ENCODE data around the gene EVC2. TPM values are rescaled to one million over a fixed set of nuclear protein-coding genes. Genes with fewer than 3 reads are reported as not detected.

Gene EVC2
- total and polyA plus RNA-seq, 2 of the 4 experiments (the other 2 are of a cell fraction), result 2.7 to 5.9 TPM

DNA sequence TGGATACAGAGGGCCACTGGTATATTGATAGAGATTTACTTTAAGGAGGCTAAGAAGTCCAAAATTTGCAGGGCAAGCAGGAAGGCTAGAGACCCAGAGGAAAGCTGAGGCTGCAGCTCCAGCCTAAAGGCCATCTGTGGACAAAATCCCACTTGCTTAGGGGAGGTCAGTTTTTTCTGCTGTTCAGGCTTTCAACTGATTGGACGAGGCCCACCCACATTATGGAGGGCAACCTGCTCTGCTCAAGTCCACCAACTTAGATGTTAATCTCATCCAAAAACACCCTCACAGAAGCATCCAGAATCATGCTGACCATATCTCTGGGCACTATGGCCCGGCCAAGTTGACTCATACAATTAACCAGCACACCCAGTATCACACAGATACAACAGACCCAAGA, 176.3 kb downstream of the EVC2 start:
- intact Hi-C loops (cut with micrococcal nuclease), result no loop called here
- CTCF ChIA-PET, result no interaction called here
- peaks cover 1% of the 10 kb centered on the region; the same call in 1 of the 2 replicates for H3K4me1 ChIP-seq (ENCODE audit: control insufficient read depth, insufficient read depth, low read length)
- H3K23ac ChIP-seq (ENCODE audit: low read depth, low read length), result no peak overlapping the region
- TF ChIP-seq MAZ (IDR thresholded peaks at IDR 0.05; ENCODE audit: borderline replicate concordance, low read depth, low read length) (no peak), RFX5 (IDR thresholded peaks at IDR 0.05; ENCODE audit: low read depth, low read length) (no peak), RAD21 (IDR thresholded peaks at IDR 0.05; ENCODE audit: low read length) (no peak), USF2 (IDR thresholded peaks at IDR 0.05; ENCODE audit: low read depth, low read length) (no peak), CHD1 (IDR thresholded peaks at IDR 0.05; ENCODE audit: low read depth, low read length) (no peak), CTCF (conservative IDR thresholded peaks at IDR 0.05; ENCODE audit: low read depth, low read length) (no peak), MAFK (IDR thresholded peaks at IDR 0.05; ENCODE audit: low read depth, low read length) (no peak), MXI1 (IDR thresholded peaks at IDR 0.05; ENCODE audit: borderline replicate concordance, low read depth, low read length) (no peak), NFE2L2 (IDR thresholded peaks at IDR 0.05; ENCODE audit: low read depth, low read length) (no peak), POLR2A (IDR thresholded peaks at IDR 0.05; ENCODE audit: low read depth, low read length) (no peak), BHLHE40 (IDR thresholded peaks at IDR 0.05; ENCODE audit: low read depth, low read length) (no peak), CEBPB (IDR thresholded peaks at IDR 0.05; ENCODE audit: low read depth, low read length) (no peak), FOS (IDR thresholded peaks at IDR 0.05; ENCODE audit: low read depth, low read length) (no peak), RCOR1 (IDR thresholded peaks at IDR 0.05; ENCODE audit: insufficient replicate concordance, low read length) (no peak)
- no peaks in the 10 kb centered on the region for H3K27me3 ChIP-seq (ENCODE audit: control insufficient read depth, insufficient read depth, low read length)
- no peak overlapping the region for H3K56ac ChIP-seq (ENCODE audit: extremely low read depth, insufficient read depth, low read length)
- no peak overlapping the region for H2BK15ac ChIP-seq (ENCODE audit: low read depth, low read length)
- no peaks in the 10 kb centered on the region for H3K9me3 ChIP-seq (ENCODE audit: control insufficient read depth, insufficient read depth, low read length)
- no peak overlapping the region for H2AK5ac ChIP-seq (ENCODE audit: low read depth, low read length)
- H3K9me1 ChIP-seq (ENCODE audit: insufficient read depth, low read length), result peaks cover 5% of the 10 kb centered on the region; the same call in 1 of the 2 replicates
- DNase-seq (no peak), ATAC-seq (ENCODE audit: low read depth) (no peak)
- no peak overlapping the region for H3K4me3 ChIP-seq (ENCODE audit: insufficient read depth, low read depth, low read length)
- dilution Hi-C loops (cut with HindIII; ENCODE audit: low sequenced_read_pairs, unreplicated experiment), result no loop called here
- no peak overlapping the region for H2BK20ac ChIP-seq (ENCODE audit: low read depth, low read length)
- H2AK9ac ChIP-seq (replicated peaks; ENCODE audit: low read depth, low read length, poor library complexity), result no peak overlapping the region
- H3K36me3 ChIP-seq (ENCODE audit: control insufficient read depth, insufficient read depth, low read length), result peaks cover 13% of the 10 kb centered on the region; the same call in 1 of the 2 replicates
- no peak overlapping the region for H3K14ac ChIP-seq (replicated peaks; ENCODE audit: low read depth, low read length)
- no peak overlapping the region for H3K27ac ChIP-seq (ENCODE audit: insufficient read depth, low read length)
- H2AFZ ChIP-seq (replicated peaks; ENCODE audit: low read length, poor library complexity), result no peak overlapping the region
- 80% methylated on average over 1 of the region's 2 CpGs; no CpG with 5 or more reads in 1 of the 2 experiments for WGBS, 2 experiments (ENCODE audit: extremely low coverage in 2 of 2, insufficient read length in 1 of 2)
- no peak overlapping the region for H3K9ac ChIP-seq (ENCODE audit: low read depth, low read length)
- no TSS peak for BruUV-seq (replicated peaks)
- no peak overlapping the region for H3K18ac ChIP-seq (ENCODE audit: low read depth, low read length)
- H2BK120ac ChIP-seq (ENCODE audit: low read depth, low read length), result no peak overlapping the region
- H3K4ac ChIP-seq (ENCODE audit: low read depth, low read length), result no peak overlapping the region
- H3K4me2 ChIP-seq (ENCODE audit: low read depth, low read length), result no peak overlapping the region
- H4K20me1 ChIP-seq (ENCODE audit: insufficient read depth, low read length), result no peaks in the 10 kb centered on the region
- no peak overlapping the region for H4K5ac ChIP-seq (ENCODE audit: low read depth, low read length)
- no peak overlapping the region for H2BK5ac ChIP-seq (ENCODE audit: low read depth, low read length, poor library complexity, severe bottlenecking)
- no peaks in the 10 kb centered on the region for H3K79me1 ChIP-seq (ENCODE audit: low read depth in 1 of 2, low read length in 2 of 2)
- POLR2A ChIA-PET (ENCODE audit: unreplicated experiment), result no interaction called here
- in situ Hi-C loops (cut with MboI; ENCODE audit: low sequenced_read_pairs), result no loop called here
- no peak overlapping the region for H4K8ac ChIP-seq (ENCODE audit: low read depth in 2 of 2, low read length in 2 of 2)
- no peak overlapping the region for H4K91ac ChIP-seq (ENCODE audit: insufficient read depth, low read depth, low read length)

Data from IMR-90 (cell line).